Stomach (tissue), 4 donors: ENCODE measurements around the gene EVL.

Experiments
- EP300 ChIP-seq: sonication (generic); formaldehyde crosslinking; IDR thresholded peaks from one replicate; pipeline ENCODE4 v1.6.1; 2017; ENCODE audit warnings: antibody characterized with exemption
- POLR2AphosphoS5 ChIP-seq, 3 donors: sonication (generic); formaldehyde crosslinking; IDR thresholded peaks; one replicate each; pipeline ENCODE4 v1.6.1; 2016; ENCODE audit warnings: antibody characterized with exemption in 3 of 3

DNA sequence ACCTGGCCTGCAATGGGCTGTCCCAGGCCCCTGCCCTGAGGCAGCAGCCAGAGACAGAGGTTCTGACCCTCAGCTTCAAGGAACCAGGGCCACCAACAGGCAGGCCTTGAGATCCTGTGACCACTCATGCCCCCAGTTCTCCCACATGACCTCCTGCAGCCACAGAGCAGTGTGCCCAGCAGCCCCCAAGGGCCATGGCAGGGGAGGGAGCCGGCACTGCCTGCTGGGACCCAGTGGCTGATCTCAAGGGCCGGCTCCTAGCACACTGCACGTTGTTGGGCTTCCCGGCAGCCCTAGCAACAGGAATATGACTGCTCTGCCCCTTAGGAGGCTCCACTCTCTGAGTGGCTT is 79.4 kb downstream of the EVL start:
- TF ChIP-seq POLR2AphosphoS5 (IDR thresholded peaks at IDR 0.05) (no peak), EP300 (no peak)
